RWPE2 (cell line): ENCODE results near the gene ZNF480.
"Not testable (repeated sequence)": the region's sequence is repeated elsewhere in the genome, so short reads cannot be mapped to it uniquely, and the experiment has no call there.

Experiments used
- ATAC-seq: fragments of 200-7000 bp; cut with Tn5 transposase; 3 replicates; pipeline ENCODE4 v1.9.1; 2021; ENCODE audit warnings: low read depth
- DNase-seq: peaks from one replicate; pipeline ENCODE4 v3.0.0-alpha.2; 2020; ENCODE audit warnings: low spot score
- H3K27ac ChIP-seq: fragments of 450-650 bp; 2 replicates; pipeline ENCODE4 v1.5.1; 2017; ENCODE audit warnings: mild to moderate bottlenecking; ENCODE audit not compliant: poor library complexity, severe bottlenecking
- H3K27me3 ChIP-seq: fragments of 250-450 bp; sonication (Bioruptor Pico); 2 replicates; pipeline ENCODE4 v1.5.1; 2021; ENCODE audit warnings: mild to moderate bottlenecking, moderate library complexity; ENCODE audit not compliant: insufficient read depth, poor library complexity, severe bottlenecking
- H3K36me3 ChIP-seq: fragments of 250-450 bp; sonication (Bioruptor Pico); 2 replicates; pipeline ENCODE4 v1.5.1; 2020; ENCODE audit warnings: low read depth, mild to moderate bottlenecking, moderate library complexity
- H3K4me1 ChIP-seq: fragments of 250-450 bp; sonication (Bioruptor Pico); 2 replicates; pipeline ENCODE4 v1.5.1; 2021; ENCODE audit warnings: mild to moderate bottlenecking, moderate library complexity; ENCODE audit not compliant: insufficient read depth, poor library complexity, severe bottlenecking
- H3K4me3 ChIP-seq: fragments of 250-450 bp; sonication (Bioruptor Pico); 2 replicates; pipeline ENCODE4 v1.5.1; 2021; ENCODE audit warnings: mild to moderate bottlenecking, moderate library complexity; ENCODE audit not compliant: severe bottlenecking
- H3K9me3 ChIP-seq: fragments of 250-450 bp; sonication (Bioruptor Pico); 2 replicates; pipeline ENCODE4 v1.5.1; 2021; ENCODE audit warnings: mild to moderate bottlenecking, moderate library complexity; ENCODE audit not compliant: severe bottlenecking
- TF ChIP-seq, protein P1 (sequence below): fragments of 450-650 bp; IDR thresholded peaks from one replicate; pipeline ENCODE4 v1.5.1; 2017; ENCODE audit warnings: mild to moderate bottlenecking, moderate library complexity; ENCODE audit not compliant: poor library complexity, severe bottlenecking

The ZNF480 gene

DNA sequence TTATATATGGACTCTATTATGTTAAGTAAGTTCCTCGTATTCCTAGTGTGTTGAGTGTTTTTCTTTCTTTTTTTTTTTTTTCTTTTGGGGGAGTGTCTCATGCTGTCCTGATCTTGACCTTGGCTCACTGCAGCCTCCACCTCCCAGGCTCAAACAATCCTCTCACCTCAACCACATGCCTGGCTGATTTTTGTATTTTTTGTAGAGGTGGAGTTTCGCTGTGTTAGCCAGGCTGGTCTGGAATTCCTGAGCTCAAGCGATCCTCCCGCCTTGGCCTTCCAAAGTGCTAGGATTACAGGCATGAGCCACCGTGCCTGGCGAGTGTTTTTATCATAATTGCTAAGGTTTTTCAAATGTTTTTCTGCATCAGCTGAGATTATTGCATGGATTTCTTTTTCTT is 10.7 kb upstream of the ZNF480 start:
- no peaks in the 10 kb centered on the region for H3K27me3 ChIP-seq
- DNase-seq (no peak), ATAC-seq (no peak)
- peaks cover 9% of the 10 kb centered on the region for H3K9me3 ChIP-seq
- H3K4me1 ChIP-seq = no peaks in the 10 kb centered on the region
- H3K4me3 ChIP-seq = no peak overlapping the region
- H3K36me3 ChIP-seq = peaks cover 78% of the 10 kb centered on the region
- TF ChIP-seq, protein P1, sequence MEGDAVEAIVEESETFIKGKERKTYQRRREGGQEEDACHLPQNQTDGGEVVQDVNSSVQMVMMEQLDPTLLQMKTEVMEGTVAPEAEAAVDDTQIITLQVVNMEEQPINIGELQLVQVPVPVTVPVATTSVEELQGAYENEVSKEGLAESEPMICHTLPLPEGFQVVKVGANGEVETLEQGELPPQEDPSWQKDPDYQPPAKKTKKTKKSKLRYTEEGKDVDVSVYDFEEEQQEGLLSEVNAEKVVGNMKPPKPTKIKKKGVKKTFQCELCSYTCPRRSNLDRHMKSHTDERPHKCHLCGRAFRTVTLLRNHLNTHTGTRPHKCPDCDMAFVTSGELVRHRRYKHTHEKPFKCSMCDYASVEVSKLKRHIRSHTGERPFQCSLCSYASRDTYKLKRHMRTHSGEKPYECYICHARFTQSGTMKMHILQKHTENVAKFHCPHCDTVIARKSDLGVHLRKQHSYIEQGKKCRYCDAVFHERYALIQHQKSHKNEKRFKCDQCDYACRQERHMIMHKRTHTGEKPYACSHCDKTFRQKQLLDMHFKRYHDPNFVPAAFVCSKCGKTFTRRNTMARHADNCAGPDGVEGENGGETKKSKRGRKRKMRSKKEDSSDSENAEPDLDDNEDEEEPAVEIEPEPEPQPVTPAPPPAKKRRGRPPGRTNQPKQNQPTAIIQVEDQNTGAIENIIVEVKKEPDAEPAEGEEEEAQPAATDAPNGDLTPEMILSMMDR = no peak
- H3K27ac ChIP-seq = no peak overlapping the region

DNA sequence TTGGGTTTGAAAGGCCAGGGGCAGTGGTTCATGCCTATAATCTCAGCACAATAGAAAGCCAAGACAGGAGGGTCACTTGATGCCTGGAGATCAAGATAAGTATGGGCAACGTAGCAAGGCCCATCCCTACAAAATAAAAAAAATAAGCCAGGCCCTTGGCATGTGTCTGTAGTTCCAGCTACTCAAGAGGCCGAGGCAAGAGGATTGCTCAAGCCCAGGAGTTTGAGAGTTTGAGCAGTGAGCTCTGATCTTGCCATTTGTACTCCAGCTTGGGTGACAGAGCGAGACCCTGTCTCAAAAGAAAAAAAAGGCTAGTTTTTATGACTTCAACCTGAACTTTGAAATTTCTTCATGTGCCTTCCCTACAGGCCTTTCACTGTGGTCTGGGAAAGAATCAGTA is 5.2 kb upstream of the ZNF480 start:
- no peak for DNase-seq
- TF ChIP-seq, protein P1 = no peak
- Histone ChIP-seq H3K27me3 (no peaks in the 10 kb centered on the region), H3K4me3 (no peak overlapping the region), H3K4me1 (no peaks in the 10 kb centered on the region), H3K27ac (no peak overlapping the region), H3K36me3 (peaks cover 38% of the 10 kb centered on the region), H3K9me3 (peaks cover 9% of the 10 kb centered on the region)
- no peak for ATAC-seq

DNA sequence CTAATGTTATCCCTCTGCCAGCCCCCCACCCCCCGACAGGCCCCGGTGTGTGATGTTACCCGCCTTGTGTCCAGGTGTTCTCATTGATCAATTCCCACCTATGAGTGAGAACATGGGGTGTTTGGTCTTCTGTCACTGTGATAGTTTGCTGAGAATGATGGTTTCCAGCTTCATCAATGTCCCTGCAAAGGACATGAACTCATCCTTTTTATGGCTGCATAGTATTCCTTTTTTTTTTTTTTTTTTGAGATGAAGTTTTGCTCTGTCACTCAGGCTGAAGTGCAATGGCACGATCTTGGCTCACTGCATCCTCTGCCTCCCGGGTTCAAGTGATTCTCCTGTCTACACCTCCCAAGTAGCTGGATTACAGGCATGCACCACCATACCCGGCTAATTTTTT is 4.0 kb upstream of the ZNF480 start:
- H3K9me3 ChIP-seq, H3K27ac ChIP-seq, H3K4me3 ChIP-seq, DNase-seq, ATAC-seq, H3K27me3 ChIP-seq, H3K4me1 ChIP-seq: not testable (repeated sequence)
- H3K36me3 ChIP-seq = peaks cover 31% of the 10 kb centered on the region

DNA sequence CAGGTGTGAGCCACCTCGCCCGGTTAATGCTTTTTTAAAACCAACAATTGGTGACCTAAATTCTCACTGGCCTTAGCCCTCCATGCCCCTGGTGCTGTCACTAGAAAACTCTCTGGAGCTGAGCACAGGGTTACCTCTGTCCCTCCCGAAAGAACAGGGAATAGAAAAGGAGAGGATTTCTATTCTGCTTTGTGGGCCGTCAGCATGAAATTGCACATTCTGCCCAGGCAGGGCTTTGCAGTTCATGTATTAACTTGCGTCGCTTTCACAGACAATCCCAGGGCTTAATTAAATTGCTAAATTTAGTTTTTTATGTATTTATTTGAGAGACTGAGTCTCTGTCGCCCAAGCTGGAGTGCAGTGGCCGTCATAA is 583 bp upstream of the ZNF480 start:
- Histone ChIP-seq H3K27me3 (no peaks in the 10 kb centered on the region), H3K27ac (no peak overlapping the region), H3K9me3 (peaks cover 3% of the 10 kb centered on the region), H3K4me1 (no peaks in the 10 kb centered on the region), H3K36me3 (peaks cover 23% of the 10 kb centered on the region), H3K4me3 (peak overlapping the region; percentile 98)
- ATAC-seq = peak; percentile 11; the same call in 2 of the 3 replicates
- TF ChIP-seq, protein P1 = no peak
- DNase-seq = no peak

GRCh38 chr19:52297601-52298364 is 814 bp downstream of the ZNF480 start:
- Histone ChIP-seq H3K27ac (peak overlapping the region; percentile 38), H3K27me3 (no peaks in the 10 kb centered on the region), H3K4me3 (peak overlapping the region; percentile 98), H3K9me3 (no peaks in the 10 kb centered on the region), H3K4me1 (no peaks in the 10 kb centered on the region), H3K36me3 (peaks cover 37% of the 10 kb centered on the region)
- DNase-seq (no peak), ATAC-seq (no peak; the same call in 1 of the 3 replicates)
- TF ChIP-seq, protein P1 = no peak
